ENCODE data around the gene MYBPHL. TPM values are rescaled to one million over a fixed set of nuclear protein-coding genes. Genes with fewer than 3 reads are reported as not detected.

The MYBPHL gene
- polyA plus RNA-seq, 1 of the 3 experiments (the other 2 are of a cell fraction), result 0.07 TPM

- peaks cover 0 to 5% of the 10 kb centered on the region in 2 experiments for H3K36me3 ChIP-seq (replicated peaks in 1 of 2; ENCODE audit: control insufficient read depth in 1 of 2, insufficient read depth in 2 of 2, low read length in 1 of 2)
- no peaks in the 10 kb centered on the region for H4K20me1 ChIP-seq (ENCODE audit: insufficient read depth)
- ChIA-PET CTCF (interaction anchor here (0.6 to 1.1 kb wide), 3 partner anchors 43 to 275 kb away, joined by 3 read pairs; no protein-coding TSS in a partner anchor), POLR2A (no interaction called here)
- WGBS (ENCODE audit: low lambda C conversion rate), result 89% methylated on average over 5 of the region's 5 CpGs
- no peak for DNase-seq
- H3F3A ChIP-seq (replicated peaks; ENCODE audit: insufficient read depth), result no peaks in the 10 kb centered on the region
- no peak overlapping the region for H3K27ac ChIP-seq (ENCODE audit: low read depth in 2 of 2, low read length in 1 of 2)
- no peaks in the 10 kb centered on the region for H3K27me3 ChIP-seq (ENCODE audit: insufficient read depth)
- no peak overlapping the region for H3K4me2 ChIP-seq
- TF ChIP-seq YY1 (IDR thresholded peaks at IDR 0.05; ENCODE audit: low read depth) (no peak), SIN3A (IDR thresholded peaks at IDR 0.05; ENCODE audit: borderline replicate concordance, low read depth, low read length) (no peak), REST (IDR thresholded peaks at IDR 0.05; ENCODE audit: low read depth, low read length) (no peak), TCF12 (IDR thresholded peaks at IDR 0.05) (no peak), GABPA (IDR thresholded peaks at IDR 0.05; ENCODE audit: low read depth) (no peak), IRF3 (IDR thresholded peaks at IDR 0.05; ENCODE audit: low read depth, low read length) (no peak), FOXJ3 (CRISPR knock-in tag; IDR thresholded peaks at IDR 0.05) (no peak), EP300 (IDR thresholded peaks at IDR 0.05; ENCODE audit: borderline replicate concordance in 1 of 2, low read depth in 1 of 2, low read length in 1 of 2) (no peak), TAF1 (IDR thresholded peaks at IDR 0.05; ENCODE audit: borderline replicate concordance, low read depth, low read length) (no peak), EZH2phosphoT487 (IDR thresholded peaks at IDR 0.05; ENCODE audit: borderline replicate concordance, low read depth) (no peak), ZBTB33 (IDR thresholded peaks at IDR 0.05; ENCODE audit: borderline replicate concordance, low read depth) (no peak), GATA2 (CRISPR knock-in tag; IDR thresholded peaks at IDR 0.05) (no peak), RCOR1 (IDR thresholded peaks at IDR 0.05; ENCODE audit: low read length) (no peak), NRF1 (IDR thresholded peaks at IDR 0.05; ENCODE audit: low read depth, low read length) (no peak), CHD2 (IDR thresholded peaks at IDR 0.05; ENCODE audit: low read length, partially characterized antibody) (no peak), SMC3 (IDR thresholded peaks at IDR 0.05; ENCODE audit: low read depth, low read length) (no peak), POLR2AphosphoS5 (IDR thresholded peaks at IDR 0.05; ENCODE audit: low read depth, low read length) (no peak)
- no peak overlapping the region for H2AFZ ChIP-seq (ENCODE audit: low read depth)
- no peak overlapping the region for H3K9ac ChIP-seq
- no peaks in the 10 kb centered on the region for H3K9me2 ChIP-seq
- H3K9me3 ChIP-seq, result no peaks in the 10 kb centered on the region
- no peaks in the 10 kb centered on the region for H3K79me2 ChIP-seq (ENCODE audit: insufficient read depth)
- H3K4me3 ChIP-seq (ENCODE audit: low read depth in 2 of 2, low read length in 1 of 2), result no peak overlapping the region
- peaks cover 0 to 53% of the 10 kb centered on the region in 2 experiments; a peak in 2 of 4 replicates for H3K4me1 ChIP-seq (ENCODE audit: control insufficient read depth in 1 of 2, insufficient read depth in 2 of 2, low read depth in 1 of 2, low read length in 1 of 2)
Measured at GRCh38 chr1:109256971-109257681, 49.7 kb downstream of the MYBPHL start.
